Loucy (cell line): Measurements from ENCODE around the gene CCDC83.

Source experiments
- CTCF ChIP-seq: fragments of 200-600 bp; sonication (generic); conservative IDR thresholded peaks from 2 replicates; pipeline ENCODE4 v1.5.1; 2014; ENCODE audit warnings: mild to moderate bottlenecking, antibody characterized with exemption, low read length
- EZH2phosphoT487 ChIP-seq: fragments of 200-600 bp; IDR thresholded peaks from 2 replicates; pipeline ENCODE4 v1.6.1; 2018; ENCODE audit warnings: antibody characterized with exemption, mild to moderate bottlenecking, moderate library complexity, borderline replicate concordance

GRCh38 chr11:85965202-85965601 lies 110.0 kb downstream of the CCDC83 start:
- TF ChIP-seq CTCF = no peak
- TF ChIP-seq EZH2phosphoT487 = no peak
